ENCODE results near the gene DEPDC4. TPM values are rescaled to one million over a fixed set of nuclear protein-coding genes. Genes with fewer than 3 reads are reported as not detected.
A peak's percentile ranks its signal among the peaks of the same experiment; 100 is the strongest.

DEPDC4 gene
- total RNA-seq, 1 donor from 2014 or later: 1.7 TPM

DNA sequence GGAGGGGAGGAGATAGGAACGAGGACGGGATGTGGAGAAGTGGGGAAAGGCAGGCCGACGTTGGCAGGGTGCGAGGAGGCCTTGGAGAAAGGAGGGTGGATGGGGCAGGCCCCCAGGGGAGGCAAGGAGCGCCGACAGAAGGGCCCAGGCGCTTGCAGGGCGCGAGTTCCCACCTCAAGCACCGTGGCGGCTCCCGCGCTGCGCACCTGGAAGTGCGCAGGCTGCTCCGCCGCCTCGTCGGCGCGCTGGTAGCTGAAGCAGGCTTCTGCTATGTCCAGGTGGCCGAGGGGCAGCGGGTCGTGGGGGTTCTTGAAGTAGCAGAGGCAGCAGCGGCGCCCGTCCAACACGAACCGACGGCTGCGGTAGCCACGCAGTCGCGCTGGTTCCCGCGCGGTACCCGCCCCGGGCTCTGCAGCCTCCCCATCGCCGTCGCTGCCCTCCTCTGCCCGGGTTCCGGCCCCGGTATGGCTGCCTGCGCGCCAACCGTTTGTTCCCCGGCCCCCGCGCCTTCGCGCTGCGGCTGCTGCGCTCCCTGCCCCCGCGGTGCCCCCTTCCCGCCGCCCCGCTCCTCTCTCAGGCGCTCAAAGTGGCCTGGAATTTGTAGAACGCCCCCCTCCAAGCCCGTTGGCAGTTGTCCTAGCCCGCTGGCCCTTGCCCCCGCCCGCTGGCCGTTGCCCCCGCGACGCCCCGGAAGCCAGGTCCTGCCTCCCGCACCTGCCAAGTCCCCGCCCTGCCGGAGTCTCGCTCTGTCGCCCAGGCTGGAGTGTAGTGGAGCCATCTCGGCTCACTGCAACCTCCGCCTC lies 67.3 kb downstream of the DEPDC4 start:
- Mint-ChIP-seq H3K4me1 (ENCODE audit: low read depth, unreplicated experiment) (peaks cover 2% of the 10 kb centered on the region), H3K27me3 (ENCODE audit: low read depth, unreplicated experiment) (no peaks in the 10 kb centered on the region), H3K27ac (ENCODE audit: unreplicated experiment) (no peak overlapping the region), H3K9me3 (ENCODE audit: unreplicated experiment) (no peaks in the 10 kb centered on the region), H3K4me3 (ENCODE audit: unreplicated experiment) (peak overlapping the region; percentile 98), H3K36me3 (ENCODE audit: low read depth, unreplicated experiment) (no peaks in the 10 kb centered on the region)
- H3K27me3 ChIP-seq (ENCODE audit: insufficient read depth, low read length): no peaks in the 10 kb centered on the region
- TF ChIP-seq, protein P1, sequence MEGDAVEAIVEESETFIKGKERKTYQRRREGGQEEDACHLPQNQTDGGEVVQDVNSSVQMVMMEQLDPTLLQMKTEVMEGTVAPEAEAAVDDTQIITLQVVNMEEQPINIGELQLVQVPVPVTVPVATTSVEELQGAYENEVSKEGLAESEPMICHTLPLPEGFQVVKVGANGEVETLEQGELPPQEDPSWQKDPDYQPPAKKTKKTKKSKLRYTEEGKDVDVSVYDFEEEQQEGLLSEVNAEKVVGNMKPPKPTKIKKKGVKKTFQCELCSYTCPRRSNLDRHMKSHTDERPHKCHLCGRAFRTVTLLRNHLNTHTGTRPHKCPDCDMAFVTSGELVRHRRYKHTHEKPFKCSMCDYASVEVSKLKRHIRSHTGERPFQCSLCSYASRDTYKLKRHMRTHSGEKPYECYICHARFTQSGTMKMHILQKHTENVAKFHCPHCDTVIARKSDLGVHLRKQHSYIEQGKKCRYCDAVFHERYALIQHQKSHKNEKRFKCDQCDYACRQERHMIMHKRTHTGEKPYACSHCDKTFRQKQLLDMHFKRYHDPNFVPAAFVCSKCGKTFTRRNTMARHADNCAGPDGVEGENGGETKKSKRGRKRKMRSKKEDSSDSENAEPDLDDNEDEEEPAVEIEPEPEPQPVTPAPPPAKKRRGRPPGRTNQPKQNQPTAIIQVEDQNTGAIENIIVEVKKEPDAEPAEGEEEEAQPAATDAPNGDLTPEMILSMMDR (IDR thresholded peaks at IDR 0.05; ENCODE audit: insufficient read depth, low read depth, low read length): no peak
- no peak for TF ChIP-seq EZH2 (IDR thresholded peaks at IDR 0.05; ENCODE audit: insufficient read depth, low read length)
- no peak overlapping the region for H3K27ac ChIP-seq (ENCODE audit: low read depth, low read length)
- no peaks in the 10 kb centered on the region for H3K36me3 ChIP-seq (ENCODE audit: insufficient read depth, low read length)
- H3K4me1 ChIP-seq (ENCODE audit: insufficient read depth, low read length): peaks cover 7% of the 10 kb centered on the region
- peak overlapping the region; percentile 95 for H3K4me3 ChIP-seq (ENCODE audit: insufficient read depth, low read depth, low read length)
- H3K9ac ChIP-seq (ENCODE audit: low read length): peak overlapping the region; percentile 87
- H3K79me2 ChIP-seq (ENCODE audit: insufficient read depth, low read length): peaks cover 24% of the 10 kb centered on the region
- FAIRE-seq: no peak
- H4K20me1 ChIP-seq (ENCODE audit: insufficient read depth, low read length): no peaks in the 10 kb centered on the region
- peak; percentile 10 for DNase-seq (ENCODE audit: low read depth)
- no peaks in the 10 kb centered on the region for H3K9me3 ChIP-seq (ENCODE audit: insufficient read depth, low read depth, low read length)
- H3K4me2 ChIP-seq (ENCODE audit: low read length): peak overlapping the region; percentile 93
- peak overlapping the region; percentile 87 for H2AFZ ChIP-seq (ENCODE audit: low read depth, low read length)

GRCh38 chr12:100199023-100199346 lies 67.9 kb downstream of the DEPDC4 start:
- H3K27me3 ChIP-seq (ENCODE audit: insufficient read depth, low read length): no peaks in the 10 kb centered on the region
- H3K4me1 Mint-ChIP-seq (ENCODE audit: low read depth, unreplicated experiment): peaks cover 2% of the 10 kb centered on the region
- H3K27ac ChIP-seq (ENCODE audit: low read depth, low read length): no peak overlapping the region
- peak overlapping the region; percentile 87 for H2AFZ ChIP-seq (ENCODE audit: low read depth, low read length)
- H4K20me1 ChIP-seq (ENCODE audit: insufficient read depth, low read length): no peaks in the 10 kb centered on the region
- DNase-seq (ENCODE audit: low read depth) (no peak), FAIRE-seq (no peak)
- peak overlapping the region; percentile 87 for H3K9ac ChIP-seq (ENCODE audit: low read length)
- H3K4me3 ChIP-seq (ENCODE audit: insufficient read depth, low read depth, low read length): peak overlapping the region; percentile 95
- peaks cover 24% of the 10 kb centered on the region for H3K79me2 ChIP-seq (ENCODE audit: insufficient read depth, low read length)
- no peaks in the 10 kb centered on the region for H3K36me3 ChIP-seq (ENCODE audit: insufficient read depth, low read length)
- TF ChIP-seq, protein P1 (IDR thresholded peaks at IDR 0.05; ENCODE audit: insufficient read depth, low read depth, low read length): no peak
- TF ChIP-seq EZH2 (IDR thresholded peaks at IDR 0.05; ENCODE audit: insufficient read depth, low read length): no peak
- H3K4me2 ChIP-seq (ENCODE audit: low read length): peak overlapping the region; percentile 93
- H3K27ac Mint-ChIP-seq (ENCODE audit: unreplicated experiment): no peak overlapping the region
- H3K4me1 ChIP-seq (ENCODE audit: insufficient read depth, low read length): peaks cover 7% of the 10 kb centered on the region
- no peaks in the 10 kb centered on the region for H3K27me3 Mint-ChIP-seq (ENCODE audit: low read depth, unreplicated experiment)
- no peaks in the 10 kb centered on the region for H3K36me3 Mint-ChIP-seq (ENCODE audit: low read depth, unreplicated experiment)
- H3K9me3 ChIP-seq (ENCODE audit: insufficient read depth, low read depth, low read length): no peaks in the 10 kb centered on the region
- peak overlapping the region; percentile 79 for H3K4me3 Mint-ChIP-seq (ENCODE audit: unreplicated experiment)
- H3K9me3 Mint-ChIP-seq (ENCODE audit: unreplicated experiment): no peaks in the 10 kb centered on the region

DNA sequence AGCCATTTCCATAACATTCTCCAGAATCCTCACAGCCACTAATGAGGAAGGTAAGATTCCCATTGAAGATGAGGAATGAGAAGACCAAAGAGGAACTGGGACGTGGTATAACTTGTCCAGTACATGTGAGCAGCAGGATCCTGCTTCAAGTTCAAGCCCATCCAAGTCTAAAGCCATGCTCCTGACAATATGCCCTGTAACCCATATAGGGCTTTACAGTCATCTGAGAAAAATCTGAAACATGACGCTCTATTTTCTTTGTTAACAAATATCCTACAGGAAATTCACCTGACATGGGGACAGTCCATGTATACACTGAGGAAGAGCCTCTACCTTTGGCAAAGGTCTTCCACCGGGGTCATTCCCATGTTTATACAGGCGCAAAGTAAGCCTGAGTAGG lies 69.4 kb downstream of the DEPDC4 start:
- Mint-ChIP-seq H3K27ac (ENCODE audit: unreplicated experiment) (no peak overlapping the region), H3K4me1 (ENCODE audit: low read depth, unreplicated experiment) (peaks cover 5% of the 10 kb centered on the region), H3K9me3 (ENCODE audit: unreplicated experiment) (no peaks in the 10 kb centered on the region), H3K36me3 (ENCODE audit: low read depth, unreplicated experiment) (no peaks in the 10 kb centered on the region), H3K4me3 (ENCODE audit: unreplicated experiment) (no peak overlapping the region), H3K27me3 (ENCODE audit: low read depth, unreplicated experiment) (no peaks in the 10 kb centered on the region)
- no peak overlapping the region for H2AFZ ChIP-seq (ENCODE audit: low read depth, low read length)
- no peak for TF ChIP-seq EZH2 (IDR thresholded peaks at IDR 0.05; ENCODE audit: insufficient read depth, low read length)
- TF ChIP-seq, protein P1 (IDR thresholded peaks at IDR 0.05; ENCODE audit: insufficient read depth, low read depth, low read length): no peak
- no peak overlapping the region for H3K4me3 ChIP-seq (ENCODE audit: insufficient read depth, low read depth, low read length)
- H3K4me1 ChIP-seq (ENCODE audit: insufficient read depth, low read length): peaks cover 7% of the 10 kb centered on the region
- H4K20me1 ChIP-seq (ENCODE audit: insufficient read depth, low read length): no peaks in the 10 kb centered on the region
- H3K9ac ChIP-seq (ENCODE audit: low read length): no peak overlapping the region
- H3K4me2 ChIP-seq (ENCODE audit: low read length): no peak overlapping the region
- H3K36me3 ChIP-seq (ENCODE audit: insufficient read depth, low read length): no peaks in the 10 kb centered on the region
- H3K27ac ChIP-seq (ENCODE audit: low read depth, low read length): no peak overlapping the region
- FAIRE-seq (no peak), DNase-seq (ENCODE audit: low read depth) (no peak)
- no peaks in the 10 kb centered on the region for H3K27me3 ChIP-seq (ENCODE audit: insufficient read depth, low read length)
- H3K9me3 ChIP-seq (ENCODE audit: insufficient read depth, low read depth, low read length): no peaks in the 10 kb centered on the region
- peaks cover 18% of the 10 kb centered on the region for H3K79me2 ChIP-seq (ENCODE audit: insufficient read depth, low read length)

Measured in astrocyte (in vitro differentiated cells and primary cell).